Activated CD4-positive, CD25-positive, alpha-beta regulatory T cell treated with anti-CD3 and anti-CD28 coated beads, Interleukin-2, amount 50 U/mL, for 72 hours (primary cell): Measurements from ENCODE around the gene SLC25A12.
"Not testable (repeated sequence)": the region's sequence is repeated elsewhere in the genome, so short reads cannot be mapped to it uniquely, and the experiment has no call there.

ENCODE experiments used
- DNase-seq: peaks from one replicate; pipeline ENCODE4 v3.0.0; 2021

The SLC25A12 gene

GRCh38 chr2:171788316-171788993 is 105.6 kb downstream of the SLC25A12 start:
- no peak for DNase-seq

GRCh38 chr2:171787333-171788072 is 106.5 kb downstream of the SLC25A12 start:
- no peak for DNase-seq

- DNase-seq, result no peak
Measured at GRCh38 chr2:171785450-171785849, 108.6 kb downstream of the SLC25A12 start.

GRCh38 chr2:171778515-171778914 is 115.5 kb downstream of the SLC25A12 start:
- DNase-seq, result no peak

GRCh38 chr2:171774581-171774980 is 119.5 kb downstream of the SLC25A12 start:
- not testable (repeated sequence) for DNase-seq

- no peak for DNase-seq
Measured at GRCh38 chr2:171772373-171772772, 121.7 kb downstream of the SLC25A12 start.

DNA sequence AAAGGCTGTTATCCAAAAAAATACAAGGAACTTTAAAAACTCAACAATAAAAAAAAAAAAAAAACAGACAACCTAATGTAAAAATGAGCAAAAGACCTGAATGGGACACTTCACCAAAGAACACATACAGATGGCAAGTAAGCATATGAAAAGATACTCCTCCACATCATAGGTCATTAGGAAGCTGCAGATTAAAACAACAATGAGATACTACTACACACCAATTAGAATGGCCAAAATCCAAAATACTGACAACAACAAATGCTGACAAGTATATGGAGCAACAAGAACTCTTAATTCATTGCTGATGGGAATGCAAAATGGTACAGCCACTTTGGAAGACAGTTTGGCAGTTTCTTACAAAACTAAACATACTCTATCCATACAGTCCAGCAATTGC is 122.6 kb downstream of the SLC25A12 start:
- DNase-seq, result no peak

DNA sequence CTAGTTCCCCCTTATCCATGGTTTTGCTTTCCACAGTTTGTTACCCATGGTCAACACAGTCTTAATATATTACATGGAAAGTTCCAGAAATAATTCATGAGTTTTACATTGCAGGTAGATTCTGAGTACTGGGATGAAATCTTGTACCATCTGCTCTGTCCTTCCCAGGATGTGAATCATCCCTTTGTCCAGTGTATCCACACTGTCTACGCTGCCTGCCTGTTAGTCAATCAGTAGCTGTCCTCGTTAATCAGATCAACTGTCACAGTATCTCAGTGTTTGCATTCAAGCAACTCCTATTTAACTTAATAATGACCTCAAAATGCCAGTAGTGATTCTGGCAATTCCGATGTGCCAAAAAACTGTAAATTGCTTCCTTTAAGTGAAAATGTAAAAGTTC is 130.4 kb downstream of the SLC25A12 start:
- no peak for DNase-seq

DNA sequence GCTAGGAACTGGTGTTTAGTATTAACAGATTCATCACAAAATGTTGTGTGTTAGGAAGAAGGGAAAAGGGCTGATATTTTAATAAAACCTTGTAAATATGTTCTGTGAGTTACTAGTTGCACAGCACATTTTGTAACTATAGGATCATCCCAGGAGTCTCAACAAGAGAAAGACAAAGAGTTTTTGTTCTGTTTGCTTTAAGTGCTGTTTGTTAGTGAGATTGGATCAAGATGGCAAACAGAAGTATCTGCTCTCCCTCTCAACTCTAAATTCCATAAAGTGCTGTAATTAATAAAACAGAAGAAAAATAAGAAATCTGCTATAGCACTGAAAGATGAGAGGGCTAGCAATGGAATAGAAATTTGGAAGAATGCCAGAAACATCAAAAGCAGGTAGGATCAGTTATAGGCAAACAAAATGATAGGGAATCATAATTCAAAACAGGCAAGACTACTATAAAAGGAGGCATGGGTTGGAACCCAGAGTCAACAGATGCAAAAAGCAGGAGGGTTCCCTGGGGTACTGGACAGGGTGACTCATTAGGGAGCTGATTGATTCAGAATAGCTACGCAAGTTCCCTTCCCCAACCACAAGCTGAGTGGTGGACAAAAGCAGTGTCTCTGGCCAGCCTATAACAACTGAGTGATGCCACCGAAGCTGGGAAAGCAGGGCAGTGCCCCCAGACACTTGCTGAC is 131.0 kb downstream of the SLC25A12 start:
- DNase-seq, result no peak

GRCh38 chr2:171761176-171761575 is 132.9 kb downstream of the SLC25A12 start:
- not testable (repeated sequence) for DNase-seq

- DNase-seq, result not testable (repeated sequence)
Measured at GRCh38 chr2:171758762-171759161, 135.3 kb downstream of the SLC25A12 start.

DNA sequence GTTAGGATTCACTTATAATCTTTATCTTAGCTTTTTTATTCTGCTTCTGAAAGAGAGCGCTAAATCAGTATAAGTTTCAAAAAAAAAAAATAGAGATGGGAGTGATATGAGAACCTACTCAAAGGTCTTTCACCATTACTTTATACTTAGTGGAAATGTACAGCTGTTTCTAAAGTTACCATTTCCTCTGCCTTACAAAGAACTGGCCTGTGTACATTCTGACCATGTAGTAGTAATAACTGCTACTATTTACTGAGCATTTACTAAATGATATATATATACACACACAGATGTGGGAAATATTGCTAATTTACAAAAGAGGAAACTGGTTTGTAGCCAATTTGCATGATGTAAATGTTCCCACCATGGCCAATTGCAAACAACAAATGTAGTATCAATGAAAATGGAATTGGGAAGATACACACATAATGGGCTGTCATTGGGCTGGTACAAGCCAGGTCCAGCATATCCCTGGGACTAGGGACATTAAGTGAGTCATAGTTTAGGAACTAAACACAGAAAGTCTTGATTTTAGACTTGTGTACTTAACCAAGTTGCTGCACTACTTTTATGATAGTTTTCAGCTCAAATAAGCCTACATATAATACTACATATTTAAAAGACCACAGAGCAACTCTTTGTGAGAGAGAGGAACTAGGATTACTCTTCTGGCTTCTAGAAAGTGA is 139.6 kb downstream of the SLC25A12 start:
- DNase-seq, result no peak

DNA sequence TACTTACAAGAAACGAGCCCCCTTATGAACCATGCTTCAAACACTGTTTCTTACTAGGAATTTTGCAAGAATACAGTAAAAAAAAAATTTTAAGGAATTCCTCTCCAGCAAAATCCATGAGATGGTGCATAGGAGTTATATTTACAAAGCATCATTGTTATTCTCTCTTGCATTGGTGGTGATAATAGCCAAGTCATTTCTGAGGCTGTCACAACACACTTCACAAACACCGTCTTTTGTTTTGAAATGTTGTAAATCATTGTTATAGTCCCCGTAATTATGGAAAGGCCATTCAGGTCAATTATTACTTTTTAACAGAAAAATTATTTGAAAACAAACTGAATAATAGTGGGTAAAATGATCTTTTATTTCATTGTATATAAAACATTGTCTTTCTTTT is 146.7 kb downstream of the SLC25A12 start:
- DNase-seq, result no peak

DNA sequence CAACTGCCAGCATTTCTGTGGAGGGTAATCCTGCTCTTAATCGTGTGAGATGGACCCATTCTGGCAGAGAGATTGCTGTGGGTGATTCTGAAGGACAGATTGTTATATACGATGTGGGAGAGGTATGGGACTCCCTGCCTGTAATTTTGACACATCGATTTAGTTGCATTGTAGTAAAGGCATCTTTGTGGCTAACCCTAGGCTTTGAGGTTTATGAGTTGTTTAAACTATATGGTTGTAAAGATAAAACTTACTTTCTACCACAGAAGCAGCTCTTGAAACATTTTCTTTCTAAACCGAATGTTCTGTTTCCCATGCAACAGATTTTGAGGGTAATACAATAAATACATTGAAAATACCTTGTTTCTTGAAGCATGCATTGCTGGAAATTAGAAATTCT is 148.2 kb downstream of the SLC25A12 start:
- DNase-seq, result no peak

DNA sequence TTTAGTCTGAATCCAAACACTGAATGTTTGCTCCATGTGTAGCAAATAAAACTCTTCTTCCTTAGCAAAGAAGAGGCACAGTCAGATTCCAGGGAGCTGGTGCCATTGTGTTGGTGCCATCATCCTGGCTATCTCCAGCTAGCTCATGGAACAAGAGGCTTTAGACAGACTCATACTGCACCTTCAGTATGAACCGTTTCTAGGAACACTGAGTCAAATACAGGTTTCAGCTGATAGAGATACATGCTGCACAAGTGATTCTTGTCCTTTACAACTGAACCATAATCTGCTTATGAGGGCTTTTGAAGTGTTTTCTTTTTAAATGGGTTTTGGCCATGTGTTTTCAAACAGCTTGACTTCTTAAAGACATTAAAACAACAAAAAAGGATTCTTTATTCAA is 148.9 kb downstream of the SLC25A12 start:
- DNase-seq, result no peak

DNA sequence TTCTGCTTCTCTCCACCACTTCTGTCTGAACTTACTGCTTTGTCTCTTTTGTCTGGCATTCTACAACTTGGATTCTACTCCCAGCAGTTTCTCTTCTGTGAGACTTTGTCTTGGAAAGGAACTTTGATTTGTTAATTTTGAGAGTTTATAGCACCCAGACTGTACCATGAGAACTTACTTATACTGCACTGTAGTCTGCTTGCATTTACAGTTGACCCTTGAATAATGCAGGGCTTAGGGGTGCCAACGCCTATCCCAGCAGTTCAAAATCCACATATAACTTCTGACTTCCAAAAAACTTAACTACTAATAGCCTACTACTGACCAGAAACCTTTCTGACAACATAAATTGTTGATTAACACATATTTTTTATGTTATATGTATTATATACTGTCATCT is 151.3 kb downstream of the SLC25A12 start:
- DNase-seq, result no peak

DNA sequence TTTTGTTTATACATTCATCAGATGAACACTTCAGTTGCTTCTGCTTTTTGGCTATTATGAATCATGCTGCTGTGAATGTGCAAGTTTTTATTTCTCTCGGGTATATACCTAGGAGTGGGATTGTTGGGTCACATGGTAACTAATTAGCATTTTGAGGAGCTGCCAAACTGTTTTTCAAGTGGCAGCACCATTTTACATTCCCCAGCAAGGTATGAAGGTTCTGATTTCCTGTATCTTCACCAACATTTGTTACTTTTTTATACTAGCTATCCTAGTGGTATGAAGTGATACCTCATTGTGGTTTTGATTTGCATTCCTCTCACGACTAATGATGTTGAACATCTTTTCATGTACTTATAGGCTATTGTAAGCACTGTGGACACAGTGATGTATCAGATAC is 152.9 kb downstream of the SLC25A12 start:
- no peak for DNase-seq

GRCh38 chr2:171735991-171736710 is 157.9 kb downstream of the SLC25A12 start:
- DNase-seq, result no peak
